ENCODE results near the gene EPHA8.

The EPHA8 gene

DNA sequence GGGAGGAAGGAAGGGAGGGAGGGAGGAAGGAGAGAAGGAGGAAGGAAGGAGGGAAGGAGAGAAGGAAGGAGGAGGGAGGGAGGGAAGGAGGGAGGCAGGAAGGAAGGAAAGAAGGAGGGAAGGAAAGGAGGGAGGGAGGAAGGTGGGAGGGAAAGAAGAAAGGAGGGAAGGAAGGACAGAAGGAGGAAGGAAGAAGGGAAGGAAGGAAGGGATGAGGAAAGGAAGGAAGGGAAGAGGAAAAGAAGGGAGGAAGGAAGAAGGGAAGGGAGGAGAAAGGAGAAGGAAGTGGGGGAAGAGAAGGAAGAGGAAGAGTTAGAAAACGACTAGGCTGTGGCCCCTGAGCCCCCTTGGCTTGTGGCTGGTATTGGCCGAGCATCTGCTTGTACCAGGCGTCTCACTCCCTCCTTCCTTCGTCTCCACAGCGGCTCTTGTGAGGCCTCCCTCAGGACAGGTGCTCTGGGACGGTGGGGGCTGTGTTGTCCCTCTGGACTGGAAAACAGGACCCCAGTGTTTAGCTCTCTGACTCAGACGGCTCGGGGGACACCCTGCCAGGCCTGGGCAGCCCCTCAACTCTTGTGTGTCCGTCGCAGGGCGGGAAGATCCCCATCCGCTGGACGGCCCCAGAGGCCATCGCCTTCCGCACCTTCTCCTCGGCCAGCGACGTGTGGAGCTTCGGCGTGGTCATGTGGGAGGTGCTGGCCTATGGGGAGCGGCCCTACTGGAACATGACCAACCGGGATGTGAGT lies 37.0 kb downstream of the EPHA8 start:
- no peak overlapping the region for H3K9ac ChIP-seq (ENCODE audit: low read depth, low read length)
- H3K9me3 ChIP-seq (ENCODE audit: control insufficient read depth, insufficient read depth, low read length): no peaks in the 10 kb centered on the region
- no peaks in the 10 kb centered on the region for H3K36me3 ChIP-seq (ENCODE audit: insufficient read depth, low read length)
- no peaks in the 10 kb centered on the region for H3K4me1 ChIP-seq (ENCODE audit: insufficient read depth, low read length)

GRCh38 chr1:22600817-22601605 lies 37.7 kb downstream of the EPHA8 start:
- H3K36me3 ChIP-seq (ENCODE audit: insufficient read depth, low read length): no peaks in the 10 kb centered on the region
- no peak overlapping the region for H3K9ac ChIP-seq (ENCODE audit: low read depth, low read length)
- H3K4me1 ChIP-seq (ENCODE audit: insufficient read depth, low read length): no peaks in the 10 kb centered on the region
- H3K9me3 ChIP-seq (ENCODE audit: control insufficient read depth, insufficient read depth, low read length): no peaks in the 10 kb centered on the region

DNA sequence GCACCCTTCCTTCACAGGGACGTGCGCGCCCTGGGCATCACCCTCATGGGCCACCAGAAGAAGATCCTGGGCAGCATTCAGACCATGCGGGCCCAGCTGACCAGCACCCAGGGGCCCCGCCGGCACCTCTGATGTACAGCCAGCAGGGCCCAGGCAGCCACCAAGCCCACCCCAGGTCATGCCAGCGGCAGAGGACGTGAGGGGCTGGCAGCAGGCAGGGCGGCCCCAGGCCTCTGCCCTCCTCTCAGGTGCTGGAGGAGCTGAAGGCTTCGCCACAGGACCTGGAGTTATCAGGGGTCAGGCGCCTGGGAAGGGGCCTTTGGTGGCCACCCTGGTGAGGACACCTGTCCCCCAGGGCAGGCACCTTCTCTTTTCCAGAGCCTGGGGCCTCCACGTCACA lies 38.3 kb downstream of the EPHA8 start:
- no peaks in the 10 kb centered on the region for H3K9me3 ChIP-seq (ENCODE audit: control insufficient read depth, insufficient read depth, low read length)
- H3K9ac ChIP-seq (ENCODE audit: low read depth, low read length): no peak overlapping the region
- H3K36me3 ChIP-seq (ENCODE audit: insufficient read depth, low read length): no peaks in the 10 kb centered on the region
- H3K4me1 ChIP-seq (ENCODE audit: insufficient read depth, low read length): no peaks in the 10 kb centered on the region

- Histone ChIP-seq H3K36me3 (ENCODE audit: insufficient read depth, low read length) (no peaks in the 10 kb centered on the region), H3K4me1 (ENCODE audit: insufficient read depth, low read length) (no peaks in the 10 kb centered on the region), H3K9ac (ENCODE audit: low read depth, low read length) (no peak overlapping the region), H3K9me3 (ENCODE audit: control insufficient read depth, insufficient read depth, low read length) (no peaks in the 10 kb centered on the region)
Measured at GRCh38 chr1:22602060-22602740, 38.9 kb downstream of the EPHA8 start.

DNA sequence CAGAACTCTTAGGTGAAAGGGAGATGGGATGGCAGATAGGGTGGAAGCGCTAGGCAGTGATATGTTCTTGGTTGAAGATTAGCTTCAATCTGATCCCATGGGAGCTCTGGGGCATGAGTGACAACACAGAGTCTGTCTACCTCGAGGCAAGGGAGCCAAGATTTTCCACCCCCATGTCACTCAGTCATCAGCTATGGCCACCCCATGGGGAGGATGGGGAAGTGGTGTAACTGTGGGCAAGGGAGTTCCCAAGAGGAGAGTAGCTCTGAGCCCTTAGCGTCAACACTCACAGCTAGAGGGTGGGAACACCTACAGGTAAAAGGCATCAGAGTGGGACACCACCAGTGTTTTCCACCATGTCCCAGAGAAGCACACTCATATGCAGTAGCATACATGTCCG lies 42.9 kb downstream of the EPHA8 start:
- H3K36me3 ChIP-seq (ENCODE audit: insufficient read depth, low read length): no peaks in the 10 kb centered on the region
- H3K4me1 ChIP-seq (ENCODE audit: insufficient read depth, low read length): no peaks in the 10 kb centered on the region
- H3K9me3 ChIP-seq (ENCODE audit: control insufficient read depth, insufficient read depth, low read length): no peaks in the 10 kb centered on the region
- no peak overlapping the region for H3K9ac ChIP-seq (ENCODE audit: low read depth, low read length)

DNA sequence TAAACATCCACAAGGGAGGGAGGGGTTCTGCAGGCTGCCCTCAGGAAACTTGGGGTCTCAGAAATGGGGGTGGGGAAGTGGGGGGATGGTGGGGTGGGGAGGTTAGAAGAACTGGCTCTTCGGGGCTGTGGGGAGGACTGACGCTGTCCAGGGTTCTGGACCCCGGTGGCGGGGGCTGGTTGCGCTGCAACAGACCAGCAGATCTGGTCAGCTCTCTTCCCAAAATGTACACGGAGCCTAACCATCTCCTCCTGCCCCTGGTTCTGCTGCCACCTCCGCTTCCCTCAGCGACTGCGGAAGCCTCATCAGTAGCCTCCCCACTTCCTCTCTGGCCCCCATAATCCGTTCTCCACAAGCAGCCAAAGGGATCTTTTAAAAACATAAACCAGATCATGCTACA lies 43.9 kb downstream of the EPHA8 start:
- H3K36me3 ChIP-seq (ENCODE audit: insufficient read depth, low read length): no peaks in the 10 kb centered on the region
- H3K9ac ChIP-seq (ENCODE audit: low read depth, low read length): no peak overlapping the region
- no peaks in the 10 kb centered on the region for H3K9me3 ChIP-seq (ENCODE audit: control insufficient read depth, insufficient read depth, low read length)
- no peaks in the 10 kb centered on the region for H3K4me1 ChIP-seq (ENCODE audit: insufficient read depth, low read length)

DNA sequence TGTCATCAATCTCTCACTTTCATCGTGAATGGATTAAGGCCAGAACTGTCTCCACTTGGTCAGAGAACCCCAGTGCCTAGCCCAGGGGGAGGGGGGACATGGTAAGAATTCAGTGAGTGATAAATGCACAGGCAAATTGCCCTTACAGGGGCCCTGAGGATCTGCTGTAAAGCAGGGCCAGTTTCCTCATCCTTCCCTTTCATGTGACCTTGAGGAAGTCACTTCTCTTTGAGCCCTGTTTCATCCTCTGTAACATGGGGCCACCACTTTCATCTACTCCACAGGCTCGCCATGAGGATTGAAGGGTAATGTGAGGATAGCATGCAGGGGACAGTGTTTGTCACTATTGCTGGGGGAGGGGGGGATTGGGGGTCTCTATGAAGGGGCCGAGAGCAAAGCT lies 45.1 kb downstream of the EPHA8 start:
- no peak overlapping the region for H3K9ac ChIP-seq (ENCODE audit: low read depth, low read length)
- 0 out of 2 replicates have a peak, but pooled peaks cover 3% of the 10 kb centered on the region for H3K4me1 ChIP-seq (ENCODE audit: insufficient read depth, low read length)
- H3K9me3 ChIP-seq (ENCODE audit: control insufficient read depth, insufficient read depth, low read length): no peaks in the 10 kb centered on the region
- no peaks in the 10 kb centered on the region for H3K36me3 ChIP-seq (ENCODE audit: insufficient read depth, low read length)

- 0 out of 2 replicates have a peak, but pooled peaks cover 3% of the 10 kb centered on the region for H3K4me1 ChIP-seq (ENCODE audit: insufficient read depth, low read length)
- no peaks in the 10 kb centered on the region for H3K36me3 ChIP-seq (ENCODE audit: insufficient read depth, low read length)
- H3K9me3 ChIP-seq (ENCODE audit: control insufficient read depth, insufficient read depth, low read length): no peaks in the 10 kb centered on the region
- H3K9ac ChIP-seq (ENCODE audit: low read depth, low read length): no peak overlapping the region
Measured at GRCh38 chr1:22609291-22609690, 46.0 kb downstream of the EPHA8 start.

- H3K9ac ChIP-seq (ENCODE audit: low read depth, low read length): no peak overlapping the region
- H3K36me3 ChIP-seq (ENCODE audit: insufficient read depth, low read length): no peaks in the 10 kb centered on the region
- H3K9me3 ChIP-seq (ENCODE audit: control insufficient read depth, insufficient read depth, low read length): no peaks in the 10 kb centered on the region
- H3K4me1 ChIP-seq (ENCODE audit: insufficient read depth, low read length): 0 out of 2 replicates have a peak, but pooled peaks cover 3% of the 10 kb centered on the region
Measured at GRCh38 chr1:22611530-22611947, 48.2 kb downstream of the EPHA8 start.

DNA sequence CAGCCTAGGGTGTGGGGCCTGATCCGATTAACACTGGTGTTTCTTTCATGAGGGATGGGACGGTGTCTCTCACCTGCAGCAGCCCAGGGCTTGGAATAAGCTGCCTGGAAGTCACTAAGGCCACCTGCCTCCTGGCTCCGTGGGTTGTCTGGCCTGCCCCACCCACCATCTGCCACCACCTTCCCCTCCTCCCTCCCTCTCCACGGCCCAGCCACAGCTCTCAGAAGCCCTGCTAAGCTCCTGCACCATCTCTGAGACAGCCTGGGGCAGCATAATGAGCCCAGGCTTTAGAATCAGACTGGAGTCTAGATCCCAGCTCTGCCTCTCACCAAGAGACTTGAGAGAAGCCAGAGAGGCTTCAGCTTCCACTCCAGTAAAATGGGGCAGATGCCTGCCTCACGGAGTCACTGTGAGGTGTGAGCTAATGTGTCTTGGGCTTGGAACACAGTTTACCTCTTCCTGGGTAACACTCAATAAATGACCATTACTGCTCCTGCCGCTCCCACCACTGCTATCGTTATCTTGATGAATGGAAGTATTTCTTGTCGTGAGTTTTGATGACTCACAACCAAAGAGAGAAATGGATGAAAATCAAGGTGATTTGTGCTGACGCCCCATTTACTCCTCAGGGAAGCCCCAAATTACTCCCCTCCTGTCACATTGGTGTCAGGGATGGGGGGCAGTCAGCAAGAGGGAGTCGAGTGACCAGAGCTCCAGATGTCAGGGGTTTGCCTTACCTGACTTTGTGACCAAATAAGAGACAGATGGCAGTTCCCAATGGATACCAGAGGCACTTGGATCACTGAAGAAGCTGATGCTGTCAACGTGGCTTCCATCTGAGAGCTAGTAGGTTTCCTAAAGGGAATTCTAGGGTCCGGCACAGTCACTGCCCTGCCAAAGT lies 49.6 kb downstream of the EPHA8 start:
- Histone ChIP-seq H3K4me1 (ENCODE audit: insufficient read depth, low read length) (0 out of 2 replicates have a peak, but pooled peaks cover 3% of the 10 kb centered on the region), H3K36me3 (ENCODE audit: insufficient read depth, low read length) (no peaks in the 10 kb centered on the region), H3K9me3 (ENCODE audit: control insufficient read depth, insufficient read depth, low read length) (no peaks in the 10 kb centered on the region), H3K9ac (ENCODE audit: low read depth, low read length) (no peak overlapping the region)

DNA sequence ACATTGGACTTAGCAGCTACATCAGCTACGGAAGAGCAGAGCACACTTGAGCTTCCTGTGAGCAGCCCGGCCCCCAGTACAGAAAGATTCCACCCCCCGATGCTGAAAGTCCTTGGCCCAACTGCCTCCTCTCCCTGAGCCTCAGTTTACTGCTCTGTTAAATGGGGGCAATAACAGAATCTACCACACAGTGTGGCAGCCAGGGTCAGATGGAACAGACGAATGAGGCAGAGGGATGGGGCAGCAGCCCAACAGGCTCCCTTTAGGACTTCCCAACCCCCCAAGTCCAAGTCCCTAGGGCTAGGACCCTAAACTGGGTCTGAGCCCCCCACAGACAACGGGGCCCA lies 50.3 kb downstream of the EPHA8 start:
- Histone ChIP-seq H3K4me1 (ENCODE audit: insufficient read depth, low read length) (0 out of 2 replicates have a peak, but pooled peaks cover 3% of the 10 kb centered on the region), H3K9me3 (ENCODE audit: control insufficient read depth, insufficient read depth, low read length) (no peaks in the 10 kb centered on the region), H3K36me3 (ENCODE audit: insufficient read depth, low read length) (no peaks in the 10 kb centered on the region), H3K9ac (ENCODE audit: low read depth, low read length) (no peak overlapping the region)

GRCh38 chr1:22613951-22614350 lies 50.7 kb downstream of the EPHA8 start:
- H3K9me3 ChIP-seq (ENCODE audit: control insufficient read depth, insufficient read depth, low read length): no peaks in the 10 kb centered on the region
- H3K36me3 ChIP-seq (ENCODE audit: insufficient read depth, low read length): no peaks in the 10 kb centered on the region
- H3K9ac ChIP-seq (ENCODE audit: low read depth, low read length): no peak overlapping the region
- H3K4me1 ChIP-seq (ENCODE audit: insufficient read depth, low read length): 0 out of 2 replicates have a peak, but pooled peaks cover 3% of the 10 kb centered on the region

- 0 out of 2 replicates have a peak, but pooled peaks cover 3% of the 10 kb centered on the region for H3K4me1 ChIP-seq (ENCODE audit: insufficient read depth, low read length)
- no peak overlapping the region for H3K9ac ChIP-seq (ENCODE audit: low read depth, low read length)
- H3K36me3 ChIP-seq (ENCODE audit: insufficient read depth, low read length): no peaks in the 10 kb centered on the region
- no peaks in the 10 kb centered on the region for H3K9me3 ChIP-seq (ENCODE audit: control insufficient read depth, insufficient read depth, low read length)
Measured at GRCh38 chr1:22615886-22616285, 52.6 kb downstream of the EPHA8 start.

GRCh38 chr1:22616571-22616970 lies 53.3 kb downstream of the EPHA8 start:
- no peaks in the 10 kb centered on the region for H3K9me3 ChIP-seq (ENCODE audit: control insufficient read depth, insufficient read depth, low read length)
- H3K4me1 ChIP-seq (ENCODE audit: insufficient read depth, low read length): 0 out of 2 replicates have a peak, but pooled peaks cover 3% of the 10 kb centered on the region
- no peaks in the 10 kb centered on the region for H3K36me3 ChIP-seq (ENCODE audit: insufficient read depth, low read length)
- H3K9ac ChIP-seq (ENCODE audit: low read depth, low read length): no peak overlapping the region
